Panc1 (cell line): ENCODE data around the gene ASMT.

Experiments
- CTCF ChIP-seq: fragments of 450-650 bp; IDR thresholded peaks from 2 replicates; pipeline ENCODE4 v1.5.1; 2017; ENCODE audit warnings: mild to moderate bottlenecking
- POLR2AphosphoS5 ChIP-seq: IDR thresholded peaks from 2 replicates; pipeline ENCODE4 v1.6.1; 2012; ENCODE audit warnings: mild to moderate bottlenecking, low read depth, low read length, moderate library complexity
- SIN3A ChIP-seq: IDR thresholded peaks from 2 replicates; pipeline ENCODE4 v1.6.1; 2012; ENCODE audit warnings: low read depth, mild to moderate bottlenecking, low read length, moderate library complexity, borderline replicate concordance; ENCODE audit not compliant: insufficient read depth

GRCh38 chrX:1591863-1592469, 22.9 kb upstream of the ASMT start:
- TF ChIP-seq CTCF (no peak), SIN3A (no peak), POLR2AphosphoS5 (no peak)
